ENCODE measurements around the gene TRIM47.
A peak's percentile ranks its signal among the peaks of the same experiment; 100 is the strongest.

TRIM47 gene

GRCh38 chr17:75831032-75831571 lies 47.3 kb downstream of the TRIM47 start:
- no peak for DNase-seq (ENCODE audit: low read depth, low spot score)

- peak; percentile 56 for DNase-seq (ENCODE audit: low read depth, low spot score)
Measured at GRCh38 chr17:75830164-75831031, 48.0 kb downstream of the TRIM47 start.

- no peak for DNase-seq (ENCODE audit: low read depth, low spot score)
Measured at GRCh38 chr17:75829747-75830146, 48.6 kb downstream of the TRIM47 start.

GRCh38 chr17:75828741-75829140 lies 49.6 kb downstream of the TRIM47 start:
- no peak for DNase-seq (ENCODE audit: low read depth, low spot score)

DNA sequence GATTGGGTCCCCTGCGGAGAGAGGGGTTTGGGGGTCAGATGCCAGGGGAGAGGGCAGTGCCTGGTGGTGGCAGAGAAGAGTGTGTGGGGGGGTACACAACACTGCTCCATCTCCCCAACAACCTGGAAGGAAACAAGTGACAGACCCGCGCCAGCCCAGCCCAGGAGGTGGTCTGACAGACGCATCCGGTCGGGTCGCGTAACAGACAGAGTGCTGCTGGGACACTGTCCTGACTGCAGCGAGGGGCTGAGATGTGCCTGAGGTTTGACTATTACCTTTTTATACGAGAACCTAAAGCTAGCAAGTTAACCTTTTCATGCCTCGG lies 50.3 kb downstream of the TRIM47 start:
- DNase-seq (ENCODE audit: low read depth, low spot score), result no peak

DNA sequence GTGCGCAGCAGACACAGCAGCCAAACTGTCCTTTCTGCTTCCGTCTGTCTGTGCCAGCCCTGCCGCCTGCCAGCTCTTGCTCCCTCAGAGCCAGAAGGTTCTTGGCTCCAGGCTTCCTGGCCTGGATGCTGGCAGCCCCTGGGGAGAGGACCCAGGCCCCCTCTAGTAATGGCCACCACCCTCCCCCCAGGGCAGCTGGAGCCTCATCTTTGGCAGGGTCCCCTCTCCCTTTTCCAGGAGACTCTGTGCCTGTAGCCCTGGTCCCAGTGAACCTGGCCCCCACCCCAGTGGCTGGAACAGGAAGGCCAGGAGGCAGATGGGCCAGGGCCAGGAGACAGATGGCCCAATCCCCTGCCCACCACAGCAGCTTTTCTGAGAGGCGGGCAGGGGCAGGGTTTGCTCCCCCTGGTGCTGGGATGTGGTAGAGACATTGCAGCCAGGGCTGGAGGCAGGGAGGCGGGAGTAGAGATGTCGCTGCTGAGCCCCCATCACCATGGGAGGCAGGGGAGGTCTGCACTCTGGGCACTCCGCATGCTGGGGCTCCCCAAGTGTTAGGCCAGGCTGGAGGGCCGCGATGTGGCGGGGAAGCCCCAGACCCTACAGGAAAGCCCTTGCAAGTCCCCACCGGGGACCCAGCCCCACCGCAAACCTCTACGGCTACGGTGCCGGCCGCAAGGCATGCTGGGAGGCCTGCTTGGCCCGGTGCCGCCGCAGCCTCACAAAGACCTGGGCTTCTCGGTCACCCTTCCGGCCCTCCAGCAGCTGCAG lies 50.9 kb downstream of the TRIM47 start:
- DNase-seq (ENCODE audit: low read depth, low spot score), result no peak

DNA sequence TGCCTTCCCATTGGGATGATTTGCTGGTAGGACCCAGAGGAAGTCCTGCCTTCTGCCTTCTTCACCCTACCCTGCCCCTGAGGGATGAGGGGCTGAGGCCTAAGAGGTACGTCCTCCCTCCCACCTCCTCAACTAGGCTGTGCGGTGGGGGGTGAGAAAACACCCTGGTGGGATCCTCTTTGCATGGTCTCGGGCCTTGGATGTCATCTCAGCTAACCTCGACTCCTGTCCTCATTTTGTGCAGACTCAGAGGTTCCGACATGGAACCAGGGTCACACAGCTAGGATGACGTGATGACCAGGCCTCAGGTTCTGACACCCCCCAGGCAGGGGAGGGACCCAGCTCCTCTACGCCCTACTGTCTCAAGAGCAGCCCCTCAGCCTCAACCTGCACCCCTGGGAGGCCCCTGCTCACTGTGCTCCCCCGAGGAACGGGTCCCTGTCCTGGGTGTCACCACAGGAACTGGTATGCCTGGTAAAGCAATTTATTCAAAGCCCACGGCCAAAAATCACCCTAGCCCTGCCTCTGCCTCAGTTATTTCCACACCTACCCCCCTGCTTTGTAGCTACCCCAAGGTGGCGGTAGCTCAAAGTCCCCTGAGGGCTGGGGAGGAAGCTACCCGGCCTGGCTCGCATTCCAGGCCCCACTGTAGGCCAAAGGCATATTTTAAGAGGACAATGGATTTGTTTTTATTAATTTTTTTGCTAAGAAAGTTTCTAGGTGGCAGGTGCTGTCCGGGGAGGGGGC lies 51.6 kb downstream of the TRIM47 start:
- DNase-seq (ENCODE audit: low read depth, low spot score), result no peak

- no peak for DNase-seq (ENCODE audit: low read depth, low spot score)
Measured at GRCh38 chr17:75825748-75826370, 52.5 kb downstream of the TRIM47 start.

DNA sequence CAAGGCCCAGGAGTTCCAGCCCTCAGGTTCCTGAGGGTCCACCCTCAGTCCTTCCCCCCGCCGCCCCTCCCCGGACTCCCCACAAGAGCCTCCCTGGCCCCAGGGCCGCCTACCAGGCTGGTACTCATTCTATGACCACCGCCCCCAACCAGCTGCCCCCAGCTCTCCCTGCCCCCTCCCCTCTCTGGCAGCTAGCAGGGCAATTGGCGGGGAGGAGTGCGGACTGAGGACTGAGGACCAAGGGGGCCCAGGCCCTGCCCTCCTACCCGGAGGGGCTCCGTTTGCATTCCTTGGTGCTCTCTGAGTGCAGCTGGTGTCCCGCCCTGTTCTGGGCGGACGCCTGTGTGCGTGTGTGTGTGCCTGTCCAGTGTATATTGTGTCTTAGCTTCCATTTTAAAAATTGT lies 53.2 kb downstream of the TRIM47 start:
- no peak for DNase-seq (ENCODE audit: low read depth, low spot score)

DNA sequence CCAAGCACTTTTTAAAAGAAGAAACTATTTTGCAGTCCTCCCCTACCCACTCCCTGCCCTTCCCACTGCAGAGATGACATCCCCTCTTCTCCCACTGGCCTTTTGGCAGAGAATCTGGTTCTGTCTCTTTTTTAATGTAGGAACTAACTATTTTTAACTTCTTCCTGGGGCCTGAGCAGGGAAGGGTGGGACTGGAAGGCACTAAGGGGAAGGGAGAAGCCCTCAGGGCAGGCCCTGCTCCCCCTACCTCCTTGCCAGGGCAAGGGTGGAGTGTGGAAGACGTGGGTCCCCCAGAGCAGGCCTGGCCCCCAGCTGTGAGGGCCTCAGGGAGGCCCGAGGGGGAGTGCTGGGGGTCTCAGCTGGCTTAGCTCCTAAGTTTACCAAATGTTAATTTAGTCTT lies 53.7 kb downstream of the TRIM47 start:
- no peak for DNase-seq (ENCODE audit: low read depth, low spot score)
